Adipocyte (in vitro differentiated cells): Measurements from ENCODE around the gene TRPM1.

Experiments used
- DNase-seq: peaks from one replicate; pipeline ENCODE4 v3.0.0-alpha.2; 2015; ENCODE audit warnings: low read depth
- H3K27me3 ChIP-seq: replicated peaks from 2 replicates; pipeline ENCODE4 v1.7.0; 2013; ENCODE audit warnings: mild to moderate bottlenecking, low read length, moderate library complexity; ENCODE audit not compliant: control insufficient read depth, insufficient read depth
- H3K36me3 ChIP-seq: 2 replicates; pipeline ENCODE4 v1.7.0; 2013; ENCODE audit warnings: low read length, mild to moderate bottlenecking, moderate library complexity; ENCODE audit not compliant: control insufficient read depth, insufficient read depth, severe bottlenecking
- H3K4me1 ChIP-seq: 2 replicates; pipeline ENCODE4 v1.7.0; 2013; ENCODE audit warnings: mild to moderate bottlenecking, low read length, moderate library complexity; ENCODE audit not compliant: control insufficient read depth, insufficient read depth
- H3K4me3 ChIP-seq: 2 replicates; pipeline ENCODE4 v1.7.0; 2013; ENCODE audit warnings: mild to moderate bottlenecking, low read length, moderate library complexity
- H3K9ac ChIP-seq: 2 replicates; pipeline ENCODE4 v1.7.0; 2013; ENCODE audit warnings: mild to moderate bottlenecking, low read length, moderate library complexity
- H3K9me3 ChIP-seq: 2 replicates; pipeline ENCODE4 v1.7.0; 2013; ENCODE audit warnings: mild to moderate bottlenecking, low read length, moderate library complexity; ENCODE audit not compliant: control insufficient read depth

TRPM1 gene

DNA sequence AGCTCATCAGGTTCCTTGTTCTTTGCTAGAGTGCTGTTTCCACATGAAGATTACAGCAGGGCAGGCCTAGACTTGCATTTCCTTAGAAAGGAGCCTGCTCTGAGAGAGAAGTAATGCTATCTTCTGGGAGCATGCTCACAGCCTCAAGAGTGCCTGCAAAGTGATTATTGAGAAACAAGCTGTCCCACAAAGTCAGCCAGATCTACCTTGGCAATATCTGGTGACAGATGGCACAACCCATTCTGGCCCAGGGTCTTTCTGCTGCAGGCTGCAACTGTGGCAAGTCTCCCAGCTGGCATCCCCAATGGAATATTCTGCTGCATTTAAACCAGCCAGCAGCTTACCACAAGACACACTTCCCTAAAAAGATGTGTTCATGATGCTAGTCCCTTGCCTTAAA, 139.4 kb downstream of the TRPM1 start:
- no peaks in the 10 kb centered on the region for H3K27me3 ChIP-seq
- H3K9ac ChIP-seq, result no peak overlapping the region
- H3K9me3 ChIP-seq, result no peaks in the 10 kb centered on the region
- no peak for DNase-seq
- H3K4me3 ChIP-seq, result no peak overlapping the region
- peaks cover 95% of the 10 kb centered on the region for H3K36me3 ChIP-seq
- peaks cover 9% of the 10 kb centered on the region for H3K4me1 ChIP-seq

GRCh38 chr15:30958219-30958618, 143.3 kb downstream of the TRPM1 start:
- peaks cover 85% of the 10 kb centered on the region for H3K36me3 ChIP-seq
- H3K4me3 ChIP-seq, result no peak overlapping the region
- H3K9ac ChIP-seq, result no peak overlapping the region
- H3K27me3 ChIP-seq, result no peaks in the 10 kb centered on the region
- no peaks in the 10 kb centered on the region for H3K9me3 ChIP-seq
- DNase-seq, result no peak
- peaks cover 32% of the 10 kb centered on the region for H3K4me1 ChIP-seq

GRCh38 chr15:30956216-30957124, 145.1 kb downstream of the TRPM1 start:
- Histone ChIP-seq H3K4me3 (no peak overlapping the region), H3K9me3 (no peaks in the 10 kb centered on the region), H3K9ac (no peak overlapping the region), H3K27me3 (no peaks in the 10 kb centered on the region), H3K36me3 (peaks cover 85% of the 10 kb centered on the region), H3K4me1 (peaks cover 23% of the 10 kb centered on the region)
- no peak for DNase-seq

DNA sequence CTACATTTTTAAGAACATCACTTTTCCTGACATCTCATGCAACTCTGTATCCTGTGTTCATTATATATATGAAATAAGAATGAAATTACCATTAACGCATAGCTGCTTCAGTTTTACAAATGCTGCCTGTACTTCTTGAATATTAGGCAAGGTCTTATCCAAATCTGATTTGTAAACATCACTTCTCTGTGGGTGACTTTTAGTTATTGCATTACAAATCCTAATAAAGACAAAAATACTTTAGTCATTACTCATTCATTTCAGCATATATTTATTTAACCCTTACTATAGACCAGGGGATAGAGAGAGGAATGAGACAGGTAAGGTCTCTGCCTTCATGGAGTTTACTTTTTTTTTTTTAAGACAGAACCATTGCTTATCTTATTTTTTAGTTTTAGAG, 146.9 kb downstream of the TRPM1 start:
- peak; percentile 8 for DNase-seq
- Histone ChIP-seq H3K4me3 (no peak overlapping the region), H3K27me3 (no peaks in the 10 kb centered on the region), H3K4me1 (peaks cover 23% of the 10 kb centered on the region), H3K9ac (no peak overlapping the region), H3K9me3 (no peaks in the 10 kb centered on the region), H3K36me3 (peaks cover 87% of the 10 kb centered on the region)

DNA sequence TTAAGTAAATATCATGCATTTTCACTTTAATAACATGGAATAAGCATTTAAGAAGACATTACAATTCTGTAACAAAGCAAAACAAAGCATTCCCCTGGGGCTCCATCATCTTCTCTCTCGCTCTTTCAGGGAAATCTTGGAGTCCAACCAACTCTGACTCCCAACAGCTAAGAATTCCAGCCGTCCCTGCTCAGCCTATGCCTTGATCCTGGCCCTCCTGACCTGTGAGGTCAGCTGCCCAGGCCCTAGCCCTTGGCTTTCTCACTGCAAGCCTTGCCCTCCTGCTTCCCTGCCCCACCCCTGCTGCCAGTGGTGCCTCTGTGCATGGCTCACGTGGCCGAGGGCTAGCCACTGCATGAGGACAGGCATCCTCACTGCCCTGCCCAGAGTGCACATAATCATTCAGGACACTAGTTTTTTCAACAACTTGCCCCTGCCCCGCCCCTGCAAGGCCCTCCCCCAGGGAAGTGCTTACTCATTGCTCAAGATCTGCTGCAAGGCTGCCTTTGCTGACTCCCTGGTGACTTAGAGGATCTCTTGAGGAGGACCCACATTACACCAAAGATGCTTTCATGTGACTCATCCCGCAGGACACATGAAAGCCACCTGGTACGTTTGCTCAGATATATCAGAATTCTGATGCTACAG, 147.7 kb downstream of the TRPM1 start:
- Histone ChIP-seq H3K9me3 (peaks cover 8% of the 10 kb centered on the region), H3K4me1 (peaks cover 23% of the 10 kb centered on the region), H3K9ac (no peak overlapping the region), H3K4me3 (no peak overlapping the region), H3K36me3 (peaks cover 87% of the 10 kb centered on the region), H3K27me3 (no peaks in the 10 kb centered on the region)
- peak; percentile 68 for DNase-seq

GRCh38 chr15:30953183-30953582, 148.3 kb downstream of the TRPM1 start:
- no peak overlapping the region for H3K9ac ChIP-seq
- H3K27me3 ChIP-seq, result no peaks in the 10 kb centered on the region
- no peak overlapping the region for H3K4me3 ChIP-seq
- no peak for DNase-seq
- H3K9me3 ChIP-seq, result peaks cover 8% of the 10 kb centered on the region
- H3K4me1 ChIP-seq, result peaks cover 23% of the 10 kb centered on the region
- peaks cover 87% of the 10 kb centered on the region for H3K36me3 ChIP-seq
